ENCODE measurements around the gene RNLS.
A peak's percentile ranks its signal among the peaks of the same experiment; 100 is the strongest.
"Not testable (repeated sequence)": the region's sequence is repeated elsewhere in the genome, so short reads cannot be mapped to it uniquely, and the experiment has no call there.

RNLS gene

GRCh38 chr10:88293651-88294230 is 289.4 kb downstream of the RNLS start:
- no peak for DNase-seq (ENCODE audit: low read depth)

GRCh38 chr10:88293073-88293472 is 290.0 kb downstream of the RNLS start:
- DNase-seq (ENCODE audit: low read depth): no peak

GRCh38 chr10:88292185-88292514 is 291.0 kb downstream of the RNLS start:
- DNase-seq (ENCODE audit: low read depth): no peak

DNA sequence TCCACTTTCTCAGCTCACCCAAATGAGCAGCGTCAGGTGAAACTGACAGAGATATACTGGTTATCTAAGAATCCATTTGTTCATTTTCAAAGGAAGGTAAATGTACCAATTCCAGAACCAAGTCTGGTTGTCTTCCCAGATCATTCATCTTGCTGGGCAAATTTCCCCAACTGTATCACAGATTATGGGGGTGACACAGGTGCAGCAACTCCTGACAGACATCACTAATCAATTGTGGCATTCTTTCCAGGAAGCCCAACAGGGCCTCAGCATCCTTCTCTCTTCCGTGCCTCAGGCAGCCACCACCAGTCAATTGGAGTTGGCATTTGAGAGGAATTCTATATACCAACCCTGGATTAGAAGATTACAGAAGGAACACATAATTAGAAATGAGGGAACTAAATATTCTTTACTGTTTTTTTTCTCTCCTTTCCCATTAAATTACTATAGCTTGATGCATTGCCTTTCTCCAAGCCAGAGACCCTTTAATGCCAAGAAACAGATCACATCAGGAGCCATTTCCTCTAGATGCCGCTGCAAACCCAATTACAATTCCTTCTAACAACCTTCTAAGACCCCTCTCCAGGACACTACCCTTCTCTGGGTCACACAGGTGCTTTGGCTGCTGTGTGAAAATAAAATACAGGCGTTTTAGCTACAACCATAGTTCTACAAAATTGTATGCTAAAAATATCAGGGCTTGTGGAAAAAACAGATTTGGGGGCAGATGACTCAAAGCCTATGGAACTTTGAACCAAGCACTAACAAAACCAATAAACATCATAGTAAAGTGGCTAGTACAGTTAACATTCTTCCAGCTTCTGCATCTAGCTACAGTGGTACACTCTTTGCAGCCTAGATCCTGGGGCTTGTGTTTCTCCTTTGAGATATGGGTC is 291.6 kb downstream of the RNLS start:
- DNase-seq (ENCODE audit: low read depth): no peak

DNA sequence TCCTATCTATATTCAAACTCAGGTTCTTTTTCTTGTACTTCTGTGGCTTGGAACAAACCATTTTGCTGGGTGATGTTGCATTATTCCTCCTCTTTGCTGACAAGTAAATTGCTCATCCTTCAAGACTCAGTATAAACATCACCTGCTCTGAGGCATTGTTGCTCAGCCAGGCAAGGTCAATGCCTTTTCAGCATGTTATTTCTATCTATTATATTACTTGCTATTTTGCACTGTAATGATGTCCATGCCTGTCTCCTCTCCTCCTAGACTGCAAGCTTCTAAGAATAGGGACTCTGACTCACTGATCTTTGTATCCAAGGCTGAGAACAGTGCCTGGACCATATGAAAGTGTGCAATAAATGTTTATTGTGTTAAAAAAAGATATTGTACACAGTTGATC is 293.8 kb downstream of the RNLS start:
- no peak for DNase-seq (ENCODE audit: low read depth)

DNA sequence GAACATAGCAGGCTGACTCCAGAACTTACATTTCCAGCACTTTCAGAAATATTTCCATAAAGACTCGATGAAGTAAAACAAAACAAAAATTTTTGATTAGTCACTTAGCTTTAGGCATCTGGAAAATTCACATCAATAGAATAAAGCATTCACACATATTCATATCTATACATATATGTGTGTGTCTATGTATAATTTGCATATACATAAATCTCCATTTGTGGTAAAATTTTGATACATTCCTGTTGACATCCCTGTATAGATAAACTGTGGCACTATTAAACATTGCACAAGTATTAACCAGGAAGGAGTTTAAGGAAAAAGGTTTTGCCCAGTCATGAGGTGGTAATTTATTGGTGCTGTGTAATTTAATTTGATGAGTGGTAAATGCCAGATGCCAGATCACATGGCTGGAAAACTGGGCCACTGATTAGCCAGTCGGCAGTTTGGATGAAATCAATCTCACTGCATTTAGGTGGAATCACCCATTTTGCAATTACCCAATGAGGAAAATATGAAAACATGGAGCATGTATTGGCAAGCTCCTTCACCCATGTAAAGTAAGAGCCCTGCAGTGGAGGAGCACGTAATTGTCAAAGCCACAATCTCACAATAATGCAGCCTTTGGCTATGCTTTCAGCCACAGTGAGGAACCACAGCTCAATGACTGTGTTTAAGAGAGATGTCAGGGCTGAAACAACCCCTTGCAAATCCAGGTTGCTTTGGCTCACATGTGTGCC is 294.6 kb downstream of the RNLS start:
- DNase-seq (ENCODE audit: low read depth): no peak

DNA sequence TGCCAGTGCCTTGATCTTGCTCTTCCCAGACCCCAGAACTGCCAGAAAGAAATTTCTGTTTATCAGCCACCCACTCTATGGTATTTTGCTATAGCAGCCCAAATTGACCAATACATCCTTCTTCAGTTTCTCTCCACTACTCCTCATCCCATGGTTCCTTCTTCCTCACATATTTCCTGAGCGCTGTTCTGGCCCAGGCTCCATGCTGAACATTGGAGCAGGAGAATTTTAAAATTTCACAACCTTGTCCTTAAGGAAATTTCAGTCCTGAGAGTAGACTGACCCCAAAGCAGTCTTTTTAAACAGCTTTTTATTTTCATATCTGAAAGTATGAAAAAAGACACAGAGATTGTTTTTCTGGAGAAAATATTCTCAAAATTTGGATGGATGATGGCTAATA is 297.1 kb downstream of the RNLS start:
- DNase-seq (ENCODE audit: low read depth): no peak

DNA sequence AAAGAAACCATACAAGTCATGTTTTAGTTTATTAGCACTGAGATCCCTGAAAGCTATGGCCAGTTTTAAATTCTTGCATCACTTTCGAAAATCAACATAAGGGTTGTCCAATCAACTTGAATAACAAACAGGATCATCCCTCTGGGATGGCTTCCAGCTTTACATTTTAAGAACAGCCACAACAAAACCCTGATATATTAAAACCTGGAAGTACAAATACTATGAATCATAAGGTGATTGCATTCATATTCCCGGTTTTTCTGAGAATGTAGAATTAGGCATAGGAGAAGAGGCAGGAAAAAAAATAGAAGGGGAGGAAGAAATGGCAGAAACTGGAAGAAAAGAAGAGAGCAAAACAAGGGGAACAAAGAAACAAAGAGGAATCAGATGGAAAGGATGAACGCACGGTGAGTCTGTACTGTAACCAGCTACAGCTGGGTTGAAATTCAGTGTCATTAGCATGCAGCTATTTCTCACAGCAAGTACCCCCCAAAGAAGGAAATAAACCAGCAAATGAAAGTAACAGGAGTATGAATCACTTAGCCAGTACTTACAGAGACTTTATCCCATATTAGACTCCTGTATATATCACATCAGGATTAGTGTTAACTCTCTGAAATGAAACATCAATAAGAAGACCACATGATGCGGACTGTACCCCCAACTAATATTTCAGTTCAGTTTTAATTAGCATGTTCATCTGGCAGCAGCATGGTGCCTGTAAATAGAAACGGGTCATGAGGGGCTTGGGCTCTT is 301.3 kb downstream of the RNLS start:
- no peak for DNase-seq (ENCODE audit: low read depth)

- DNase-seq (ENCODE audit: low read depth): no peak
Observed at GRCh38 chr10:88280518-88280917, 302.6 kb downstream of the RNLS start.

DNA sequence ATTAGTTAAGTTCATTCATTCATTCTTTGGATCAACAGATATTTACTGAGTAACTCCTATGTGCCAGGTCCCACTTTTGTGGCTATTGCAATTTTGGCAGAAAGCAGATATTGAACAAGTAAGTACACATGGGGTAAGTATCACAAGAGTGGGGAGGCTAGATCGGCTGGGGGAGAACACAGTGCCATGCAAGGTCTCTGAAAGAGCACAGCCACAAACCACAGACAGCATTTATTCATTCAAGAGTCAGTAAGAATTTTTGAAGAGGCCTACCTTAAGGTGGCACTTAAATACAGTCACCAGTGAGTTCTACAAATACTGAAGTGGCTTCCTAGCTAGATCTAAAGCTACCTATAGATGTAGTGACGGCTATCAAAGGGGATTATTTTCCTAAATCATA is 304.2 kb downstream of the RNLS start:
- no peak for DNase-seq (ENCODE audit: low read depth)

- DNase-seq (ENCODE audit: low read depth): not testable (repeated sequence)
Observed at GRCh38 chr10:88276945-88277344, 306.2 kb downstream of the RNLS start.

GRCh38 chr10:88274286-88274685 is 308.8 kb downstream of the RNLS start:
- no peak for DNase-seq (ENCODE audit: low read depth)

DNA sequence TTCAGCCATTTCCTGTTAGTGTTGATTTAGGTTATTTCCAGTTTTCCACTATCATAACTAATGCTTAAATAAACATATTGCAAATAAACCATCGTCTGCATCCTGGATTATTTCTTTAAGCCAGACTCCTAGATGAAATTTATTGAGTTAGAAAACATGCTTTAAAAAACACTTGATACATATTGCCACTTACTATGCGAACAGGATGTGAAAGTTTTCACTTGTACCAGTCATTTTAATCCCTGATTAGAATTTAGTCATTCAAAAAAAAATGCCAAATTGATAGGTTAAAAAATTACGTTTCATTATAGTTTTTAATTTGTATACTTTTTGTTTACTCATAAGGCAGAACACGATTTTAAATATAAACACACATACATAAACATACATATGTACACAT is 309.6 kb downstream of the RNLS start:
- DNase-seq (ENCODE audit: low read depth): no peak

DNA sequence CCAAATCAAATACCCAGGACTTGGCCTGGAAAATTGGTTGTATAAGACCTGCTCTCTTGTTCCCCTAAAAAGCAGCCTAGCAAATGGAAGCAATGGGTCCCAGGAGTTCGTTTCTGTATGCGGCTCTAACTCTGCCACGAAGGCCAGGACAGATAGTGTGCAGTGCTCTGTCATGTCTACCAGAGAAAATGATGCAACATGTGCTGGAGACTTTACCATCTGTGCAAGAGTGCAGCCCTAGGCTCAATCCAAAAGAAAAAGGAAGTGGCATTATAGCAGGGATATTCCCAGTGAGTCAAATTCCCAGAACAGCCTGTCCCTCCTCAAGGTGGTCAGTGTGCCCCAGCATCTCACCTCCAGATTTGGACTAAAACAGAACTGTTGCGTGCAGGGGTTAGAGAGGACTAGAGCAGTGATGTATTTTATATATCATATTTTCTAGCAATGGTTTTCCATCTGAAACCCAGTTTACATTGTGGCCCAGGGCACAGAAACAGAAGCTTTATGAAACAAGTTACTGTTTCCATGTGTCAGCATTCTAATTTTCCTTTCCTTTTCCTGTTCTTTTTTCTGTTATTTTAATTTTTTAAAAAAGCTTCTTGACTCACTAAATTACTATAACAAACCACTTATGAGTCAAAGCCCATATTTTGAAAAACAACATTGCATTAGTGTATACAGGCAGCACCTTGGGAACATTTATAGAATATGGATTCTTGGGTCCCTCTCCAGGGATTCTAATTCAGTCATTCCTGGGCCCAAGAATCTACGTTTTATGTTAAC is 311.2 kb downstream of the RNLS start:
- DNase-seq (ENCODE audit: low read depth): no peak

DNA sequence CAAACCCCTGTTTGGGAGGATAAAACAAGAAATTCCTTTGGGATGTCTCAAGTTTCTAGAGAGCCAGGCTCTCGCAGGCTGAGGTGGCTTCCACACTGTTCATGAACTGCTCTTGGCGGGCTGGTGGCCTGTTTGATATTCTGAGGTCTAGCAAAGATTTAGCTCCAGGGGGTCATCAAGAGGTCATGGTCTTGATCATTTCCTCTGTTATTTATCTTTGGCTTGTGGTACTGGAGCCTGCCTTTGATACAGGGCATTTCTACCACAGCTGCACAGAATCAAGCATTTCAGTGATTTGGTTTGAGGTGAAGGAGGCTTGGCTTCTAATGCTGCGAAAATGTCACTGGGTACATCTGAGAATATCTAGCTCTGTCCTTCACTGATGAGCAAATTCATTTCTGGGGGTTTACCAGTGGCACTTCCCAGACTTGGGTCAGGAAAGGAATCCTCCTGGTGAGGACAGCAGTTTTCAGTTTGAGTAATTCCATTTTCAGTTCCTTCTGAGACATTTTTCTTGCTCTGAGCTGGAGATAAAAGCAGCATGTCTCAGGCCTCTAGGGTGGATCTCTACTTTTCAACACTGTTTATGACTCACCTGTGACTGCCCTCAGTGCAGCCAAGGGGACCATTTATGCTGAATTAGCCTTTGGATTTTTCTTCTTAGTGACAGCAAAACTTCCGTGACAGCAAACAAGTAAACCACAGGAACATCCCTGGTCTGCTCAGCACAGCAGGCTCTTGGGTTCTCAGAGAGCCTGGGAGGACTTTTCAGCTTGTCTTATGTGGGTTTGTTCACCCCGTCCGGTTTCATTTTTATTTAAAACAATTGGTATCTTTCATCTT is 312.0 kb downstream of the RNLS start:
- peak; percentile 25 for DNase-seq (ENCODE audit: low read depth)

- no peak for DNase-seq (ENCODE audit: low read depth)
Observed at GRCh38 chr10:88270061-88270808, 312.9 kb downstream of the RNLS start.

DNA sequence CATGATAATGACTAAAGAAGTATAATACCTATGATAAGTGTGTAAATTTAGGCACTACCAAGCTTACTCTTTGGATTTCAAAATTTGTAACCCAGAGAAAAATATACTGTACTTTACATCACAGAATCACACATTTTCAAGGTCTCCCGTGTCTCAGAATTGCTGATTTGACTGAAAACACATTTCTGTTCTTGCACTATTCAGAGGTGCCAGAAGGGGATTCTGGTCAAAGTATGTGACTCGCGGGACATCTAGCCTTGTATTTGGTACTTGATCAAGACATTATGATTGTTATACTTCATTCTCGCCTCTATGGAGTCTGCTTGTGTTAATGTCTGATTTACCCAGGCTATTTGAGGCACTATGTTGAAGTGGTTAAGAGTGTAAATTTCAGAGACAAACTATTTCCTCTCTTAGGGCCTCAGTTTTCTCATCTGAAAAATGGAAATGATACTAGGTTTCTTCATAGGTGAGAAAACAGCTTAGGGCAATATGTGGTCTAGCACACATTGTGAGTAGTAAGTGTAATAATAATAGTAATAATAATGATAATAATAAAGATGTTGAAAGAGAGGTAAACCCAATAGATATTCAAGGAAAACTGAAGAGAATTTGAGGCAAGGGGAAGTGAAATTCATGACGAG is 320.4 kb downstream of the RNLS start:
- DNase-seq (ENCODE audit: low read depth): no peak

DNA sequence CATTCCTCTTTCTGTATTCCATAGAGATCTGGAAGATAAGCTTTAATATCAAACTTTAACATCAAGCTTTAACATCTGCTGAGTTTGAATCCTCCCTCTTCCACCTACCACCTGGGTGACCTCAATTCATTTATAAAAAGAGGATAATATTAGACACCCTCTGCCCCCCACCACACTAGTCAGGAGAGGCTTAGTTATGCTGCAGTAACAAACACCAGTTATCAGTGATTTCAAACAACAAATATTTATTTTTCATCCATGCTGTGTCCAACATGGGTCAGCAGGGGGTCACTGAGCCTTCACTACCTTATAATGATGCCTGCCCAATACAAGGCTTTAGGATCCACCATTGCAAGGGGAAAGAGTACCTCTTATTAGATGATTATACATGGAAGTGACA is 322.0 kb downstream of the RNLS start:
- no peak for DNase-seq (ENCODE audit: low read depth)

GRCh38 chr10:88260329-88261051 is 322.6 kb downstream of the RNLS start:
- no peak for DNase-seq (ENCODE audit: low read depth)

All from T-helper 22 cell (primary cell).